ENCODE measurements around the gene AIFM3. TPM values are rescaled to one million over a fixed set of nuclear protein-coding genes. Genes with fewer than 3 reads are reported as not detected.
A peak's percentile ranks its signal among the peaks of the same experiment; 100 is the strongest.

Gene AIFM3
- total and polyA plus RNA-seq, 2 donors: 0.57 to 3.3 TPM

DNA sequence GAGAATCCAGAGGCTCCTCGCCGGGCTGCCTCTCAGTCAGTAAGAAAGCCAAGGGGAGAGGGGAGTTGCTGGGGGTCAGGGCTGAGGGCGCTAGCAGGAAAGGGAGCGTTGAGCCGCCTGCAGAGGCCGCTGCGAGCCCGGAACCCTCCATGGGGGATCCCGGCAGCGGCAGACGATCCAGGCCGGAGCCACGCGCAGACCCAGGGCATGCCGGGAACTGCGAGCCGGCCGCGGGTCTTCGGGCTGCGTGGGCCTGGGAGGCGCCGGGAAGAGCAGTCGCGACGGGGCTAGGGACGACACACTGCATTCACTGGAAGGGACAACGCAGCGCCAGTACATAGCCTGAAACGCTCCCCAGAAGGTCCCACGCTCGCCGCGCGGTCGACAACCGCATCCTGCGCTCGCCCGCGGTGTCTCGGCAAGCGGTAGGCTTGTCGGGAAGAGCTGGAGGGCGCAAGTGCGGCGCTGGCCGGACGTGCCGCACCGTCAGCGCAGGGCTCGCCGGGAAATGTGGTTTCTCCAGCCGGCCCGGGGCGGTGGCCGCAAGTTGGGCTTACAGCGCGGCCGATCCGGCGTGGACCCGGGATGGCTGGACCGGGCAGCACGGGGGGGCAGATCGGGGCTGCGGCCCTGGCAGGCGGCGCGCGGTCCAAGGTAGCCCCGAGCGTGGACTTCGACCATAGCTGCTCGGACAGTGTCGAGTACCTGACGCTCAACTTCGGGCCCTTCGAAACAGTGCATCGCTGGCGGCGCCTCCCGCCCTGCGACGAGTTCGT, 14.9 kb downstream of the AIFM3 start, which contains the start of gene LZTR1:
TSS of gene LZTR1 (plus strand) at position 511 of the 776 bp plus-strand sequence. CDS start at position 586, 75 bp downstream.
- WGBS: under 1% methylated on average over 87 of the region's 87 CpGs
- H3K4me1 ChIP-seq (ENCODE audit: control insufficient read depth in 2 of 2, insufficient read depth in 2 of 2, low read length in 2 of 2): peaks cover 14 to 31% of the 10 kb centered on the region in 2 donors
- peak; percentile 45 to 84 (median 67) for DNase-seq (ENCODE audit: low read depth in 6 of 9, low spot score in 9 of 9)
- peak within 1 kb of the TSS; percentile 82 to 97 for H3K27ac ChIP-seq (ENCODE audit: low read depth in 1 of 2, low read length in 1 of 2)
- peaks cover 5 to 14% of the 10 kb centered on the region in 2 donors for H3K9me3 ChIP-seq (ENCODE audit: control insufficient read depth in 2 of 2, insufficient read depth in 1 of 2, low read length in 1 of 2)
- peaks cover 8 to 16% of the 10 kb centered on the region in 2 donors for H3K36me3 ChIP-seq (ENCODE audit: control insufficient read depth in 2 of 2, insufficient read depth in 2 of 2, low read length in 1 of 2)
- peak within 1 kb of the TSS; percentile 59 to 82 for H3K4me3 ChIP-seq (ENCODE audit: low read length in 2 of 2)
- peaks cover 0 to 22% of the 10 kb centered on the region in 2 donors for H3K27me3 ChIP-seq (ENCODE audit: control insufficient read depth in 2 of 2, insufficient read depth in 1 of 2, low read length in 1 of 2)

GRCh38 chr22:20982563-20982882, 15.5 kb downstream of the AIFM3 start:
- Histone ChIP-seq H3K27ac (ENCODE audit: low read depth in 1 of 2, low read length in 1 of 2) (no peak overlapping the region), H3K36me3 (ENCODE audit: control insufficient read depth in 2 of 2, insufficient read depth in 2 of 2, low read length in 1 of 2) (peaks cover 11 to 20% of the 10 kb centered on the region in 2 donors), H3K9me3 (ENCODE audit: control insufficient read depth in 2 of 2, insufficient read depth in 1 of 2, low read length in 1 of 2) (peaks cover 5 to 14% of the 10 kb centered on the region in 2 donors), H3K4me1 (ENCODE audit: control insufficient read depth in 2 of 2, insufficient read depth in 2 of 2, low read length in 2 of 2) (peaks cover 14 to 31% of the 10 kb centered on the region in 2 donors), H3K4me3 (ENCODE audit: low read length in 2 of 2) (peak overlapping the region; percentile 59 to 82), H3K27me3 (ENCODE audit: control insufficient read depth in 2 of 2, insufficient read depth in 1 of 2, low read length in 1 of 2) (peaks cover 0 to 22% of the 10 kb centered on the region in 2 donors)
- WGBS: 4% methylated on average over 12 of the region's 12 CpGs
- no peak for DNase-seq (ENCODE audit: low read depth in 6 of 9, low spot score in 9 of 9)

- Histone ChIP-seq H3K27ac (ENCODE audit: low read depth in 1 of 2, low read length in 1 of 2) (no peak overlapping the region), H3K4me1 (ENCODE audit: control insufficient read depth in 2 of 2, insufficient read depth in 2 of 2, low read length in 2 of 2) (peaks cover 14 to 31% of the 10 kb centered on the region in 2 donors), H3K27me3 (ENCODE audit: control insufficient read depth in 2 of 2, insufficient read depth in 1 of 2, low read length in 1 of 2) (peaks cover 0 to 17% of the 10 kb centered on the region in 2 donors), H3K9me3 (ENCODE audit: control insufficient read depth in 2 of 2, insufficient read depth in 1 of 2, low read length in 1 of 2) (peaks cover 5 to 13% of the 10 kb centered on the region in 2 donors), H3K4me3 (ENCODE audit: low read length in 2 of 2) (peak overlapping the region; percentile 59 to 82), H3K36me3 (ENCODE audit: control insufficient read depth in 2 of 2, insufficient read depth in 2 of 2, low read length in 1 of 2) (peaks cover 15 to 27% of the 10 kb centered on the region in 2 donors)
- DNase-seq (ENCODE audit: low read depth in 6 of 9, low spot score in 9 of 9): no peak
- WGBS: 94% methylated on average over 5 of the region's 5 CpGs
Measured at GRCh38 chr22:20983081-20983771, 16.2 kb downstream of the AIFM3 start.

DNA sequence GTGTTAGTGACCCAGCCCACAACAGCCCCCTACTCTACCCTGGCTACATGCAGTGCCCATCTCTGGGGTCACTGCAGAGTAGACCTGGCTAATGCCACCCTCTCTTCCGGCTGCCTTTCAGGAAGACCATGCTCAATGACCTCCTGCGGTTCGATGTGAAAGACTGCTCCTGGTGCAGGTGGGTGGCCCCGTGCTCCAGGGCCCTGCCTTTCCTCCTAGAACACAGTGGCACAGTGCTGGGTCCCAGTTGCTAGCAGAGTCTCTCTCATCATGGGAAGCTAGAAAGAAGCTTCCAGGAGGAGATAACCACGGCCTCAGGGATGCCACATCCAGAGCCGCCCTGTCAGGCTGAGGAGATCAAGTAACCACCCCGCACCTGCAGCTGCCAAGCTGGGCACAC, 18.7 kb downstream of the AIFM3 start:
- H3K9me3 ChIP-seq (ENCODE audit: control insufficient read depth in 2 of 2, insufficient read depth in 1 of 2, low read length in 1 of 2): no peaks in the 10 kb centered on the region
- H3K27me3 ChIP-seq (ENCODE audit: control insufficient read depth in 2 of 2, insufficient read depth in 1 of 2, low read length in 1 of 2): no peaks in the 10 kb centered on the region
- peaks cover 17 to 39% of the 10 kb centered on the region in 2 donors for H3K36me3 ChIP-seq (ENCODE audit: control insufficient read depth in 2 of 2, insufficient read depth in 2 of 2, low read length in 1 of 2)
- H3K4me3 ChIP-seq (ENCODE audit: low read length in 2 of 2): no peak overlapping the region
- 99% methylated on average over 7 of the region's 7 CpGs for WGBS
- no peak for DNase-seq (ENCODE audit: low read depth in 6 of 9, low spot score in 9 of 9)
- H3K27ac ChIP-seq (ENCODE audit: low read depth in 1 of 2, low read length in 1 of 2): no peak overlapping the region
- H3K4me1 ChIP-seq (ENCODE audit: control insufficient read depth in 2 of 2, insufficient read depth in 2 of 2, low read length in 2 of 2): peaks cover 14 to 18% of the 10 kb centered on the region in 2 donors

- peaks cover 19 to 45% of the 10 kb centered on the region in 2 donors for H3K36me3 ChIP-seq (ENCODE audit: control insufficient read depth in 2 of 2, insufficient read depth in 2 of 2, low read length in 1 of 2)
- DNase-seq (ENCODE audit: low read depth in 6 of 9, low spot score in 9 of 9): no peak
- no peaks in the 10 kb centered on the region for H3K9me3 ChIP-seq (ENCODE audit: control insufficient read depth in 2 of 2, insufficient read depth in 1 of 2, low read length in 1 of 2)
- no peak overlapping the region for H3K27ac ChIP-seq (ENCODE audit: low read depth in 1 of 2, low read length in 1 of 2)
- no peaks in the 10 kb centered on the region for H3K27me3 ChIP-seq (ENCODE audit: control insufficient read depth in 2 of 2, insufficient read depth in 1 of 2, low read length in 1 of 2)
- peaks cover 9 to 12% of the 10 kb centered on the region in 2 donors for H3K4me1 ChIP-seq (ENCODE audit: control insufficient read depth in 2 of 2, insufficient read depth in 2 of 2, low read length in 2 of 2)
- no peak overlapping the region for H3K4me3 ChIP-seq (ENCODE audit: low read length in 2 of 2)
- WGBS: 97% methylated on average over 1 of the region's 1 CpG
Measured at GRCh38 chr22:20986365-20986764, 19.3 kb downstream of the AIFM3 start.

- no peaks in the 10 kb centered on the region for H3K9me3 ChIP-seq (ENCODE audit: control insufficient read depth in 2 of 2, insufficient read depth in 1 of 2, low read length in 1 of 2)
- peaks cover 29 to 55% of the 10 kb centered on the region in 2 donors for H3K36me3 ChIP-seq (ENCODE audit: control insufficient read depth in 2 of 2, insufficient read depth in 2 of 2, low read length in 1 of 2)
- no peaks in the 10 kb centered on the region for H3K27me3 ChIP-seq (ENCODE audit: control insufficient read depth in 2 of 2, insufficient read depth in 1 of 2, low read length in 1 of 2)
- WGBS: 97% methylated on average over 14 of the region's 14 CpGs
- no peak overlapping the region for H3K27ac ChIP-seq (ENCODE audit: low read depth in 1 of 2, low read length in 1 of 2)
- peaks cover 7 to 9% of the 10 kb centered on the region in 2 donors for H3K4me1 ChIP-seq (ENCODE audit: control insufficient read depth in 2 of 2, insufficient read depth in 2 of 2, low read length in 2 of 2)
- H3K4me3 ChIP-seq (ENCODE audit: low read length in 2 of 2): no peak overlapping the region
- DNase-seq (ENCODE audit: low read depth in 6 of 9, low spot score in 9 of 9): no peak
Measured at GRCh38 chr22:20987375-20987774, 20.3 kb downstream of the AIFM3 start.

- Histone ChIP-seq H3K27ac (ENCODE audit: low read depth in 1 of 2, low read length in 1 of 2) (no peak overlapping the region), H3K9me3 (ENCODE audit: control insufficient read depth in 2 of 2, insufficient read depth in 1 of 2, low read length in 1 of 2) (no peaks in the 10 kb centered on the region), H3K4me3 (ENCODE audit: low read length in 2 of 2) (no peak overlapping the region), H3K27me3 (ENCODE audit: control insufficient read depth in 2 of 2, insufficient read depth in 1 of 2, low read length in 1 of 2) (no peaks in the 10 kb centered on the region), H3K36me3 (ENCODE audit: control insufficient read depth in 2 of 2, insufficient read depth in 2 of 2, low read length in 1 of 2) (peaks cover 36 to 66% of the 10 kb centered on the region in 2 donors), H3K4me1 (ENCODE audit: control insufficient read depth in 2 of 2, insufficient read depth in 2 of 2, low read length in 2 of 2) (no peaks in the 10 kb centered on the region)
- DNase-seq (ENCODE audit: low read depth in 6 of 9, low spot score in 9 of 9): no peak
- 99% methylated on average over 16 of the region's 16 CpGs for WGBS
Measured at GRCh38 chr22:20988573-20989322, 21.7 kb downstream of the AIFM3 start.

DNA sequence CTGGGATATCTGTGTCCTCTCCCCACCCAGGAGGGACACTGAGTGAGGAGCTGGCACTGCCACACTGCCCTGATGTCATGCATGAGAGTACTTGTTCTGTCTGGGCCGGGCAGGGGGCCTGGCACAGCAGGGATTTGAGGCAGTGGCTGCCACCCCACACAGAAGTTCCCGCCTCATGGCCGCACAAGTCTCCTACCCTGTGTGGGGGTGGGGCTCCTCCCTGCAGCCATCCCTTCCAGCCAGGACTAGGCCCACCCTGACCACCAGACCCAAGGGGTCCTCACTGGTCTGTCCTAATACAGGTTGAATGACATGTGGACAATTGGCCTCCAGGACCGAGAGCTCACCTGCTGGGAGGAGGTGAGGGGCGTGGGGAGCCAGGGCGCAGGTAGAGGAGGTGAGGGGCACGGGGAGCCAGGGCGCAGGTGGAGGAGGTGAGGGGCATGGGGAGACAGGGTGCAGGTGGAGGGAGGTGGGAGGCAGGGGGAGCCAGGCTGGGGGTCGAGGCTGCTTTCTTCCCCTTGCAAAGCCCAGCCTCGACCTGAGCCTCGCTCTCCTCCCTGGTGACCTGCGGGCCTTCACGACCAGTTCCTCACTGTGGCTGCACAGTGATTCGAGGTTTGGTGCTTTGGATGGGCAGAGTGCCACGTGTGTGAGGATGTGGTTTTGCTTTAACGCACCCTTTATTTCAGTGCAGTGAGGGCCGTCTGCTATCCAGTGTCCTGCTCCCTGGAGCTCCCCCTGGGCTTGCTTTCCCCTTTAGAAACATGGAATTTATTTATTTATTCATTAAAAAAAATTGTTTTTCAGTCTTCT, 22.5 kb downstream of the AIFM3 start:
- Histone ChIP-seq H3K27ac (ENCODE audit: low read depth in 1 of 2, low read length in 1 of 2) (no peak overlapping the region), H3K4me3 (ENCODE audit: low read length in 2 of 2) (no peak overlapping the region), H3K27me3 (ENCODE audit: control insufficient read depth in 2 of 2, insufficient read depth in 1 of 2, low read length in 1 of 2) (no peaks in the 10 kb centered on the region), H3K9me3 (ENCODE audit: control insufficient read depth in 2 of 2, insufficient read depth in 1 of 2, low read length in 1 of 2) (no peaks in the 10 kb centered on the region), H3K36me3 (ENCODE audit: control insufficient read depth in 2 of 2, insufficient read depth in 2 of 2, low read length in 1 of 2) (peaks cover 41 to 70% of the 10 kb centered on the region in 2 donors), H3K4me1 (ENCODE audit: control insufficient read depth in 2 of 2, insufficient read depth in 2 of 2, low read length in 2 of 2) (no peaks in the 10 kb centered on the region)
- no peak for DNase-seq (ENCODE audit: low read depth in 6 of 9, low spot score in 9 of 9)
- WGBS: 55% methylated on average over 17 of the region's 17 CpGs
